Mammary epithelial cell (primary cell): ENCODE measurements around the gene TTC21A.

ENCODE experiments used
- EZH2 ChIP-seq: IDR thresholded peaks from 2 replicates; pipeline ENCODE4 v1.6.1; 2012; ENCODE audit warnings: low read length, inconsistent platforms, borderline replicate concordance
- TF ChIP-seq, protein P1 (sequence below), 2 donors: IDR thresholded peaks in 1 of 2; conservative IDR thresholded peaks in 1 of 2; 2 replicates each; pipeline ENCODE4 v1.5.1; 2011 to 2012; ENCODE audit warnings: inconsistent platforms in 2 of 2, low read length in 2 of 2, mild to moderate bottlenecking in 2 of 2, control low read depth in 1 of 2, low read depth in 1 of 2; ENCODE audit not compliant: insufficient read depth in 1 of 2; ENCODE audit errors: extremely low read depth in 1 of 2

DNA sequence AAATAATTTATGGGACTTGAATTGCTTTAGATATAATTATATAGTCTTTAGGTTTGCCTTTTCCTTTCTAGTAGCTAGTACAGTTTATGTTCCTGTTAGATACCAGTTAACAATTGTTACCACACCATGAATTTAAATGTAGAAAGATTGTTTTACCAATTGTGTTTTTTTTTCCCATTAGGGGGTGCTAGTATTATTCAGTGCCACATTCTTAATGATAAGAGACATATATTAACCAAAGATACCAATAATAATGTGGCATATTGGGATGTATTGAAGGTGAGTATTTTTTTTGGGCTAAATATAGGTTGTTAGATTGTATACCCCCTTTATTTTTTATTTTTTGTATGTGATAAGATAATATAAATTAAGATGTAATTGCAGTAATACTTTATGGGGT, 27.9 kb upstream of the TTC21A start:
- TF ChIP-seq, protein P1, sequence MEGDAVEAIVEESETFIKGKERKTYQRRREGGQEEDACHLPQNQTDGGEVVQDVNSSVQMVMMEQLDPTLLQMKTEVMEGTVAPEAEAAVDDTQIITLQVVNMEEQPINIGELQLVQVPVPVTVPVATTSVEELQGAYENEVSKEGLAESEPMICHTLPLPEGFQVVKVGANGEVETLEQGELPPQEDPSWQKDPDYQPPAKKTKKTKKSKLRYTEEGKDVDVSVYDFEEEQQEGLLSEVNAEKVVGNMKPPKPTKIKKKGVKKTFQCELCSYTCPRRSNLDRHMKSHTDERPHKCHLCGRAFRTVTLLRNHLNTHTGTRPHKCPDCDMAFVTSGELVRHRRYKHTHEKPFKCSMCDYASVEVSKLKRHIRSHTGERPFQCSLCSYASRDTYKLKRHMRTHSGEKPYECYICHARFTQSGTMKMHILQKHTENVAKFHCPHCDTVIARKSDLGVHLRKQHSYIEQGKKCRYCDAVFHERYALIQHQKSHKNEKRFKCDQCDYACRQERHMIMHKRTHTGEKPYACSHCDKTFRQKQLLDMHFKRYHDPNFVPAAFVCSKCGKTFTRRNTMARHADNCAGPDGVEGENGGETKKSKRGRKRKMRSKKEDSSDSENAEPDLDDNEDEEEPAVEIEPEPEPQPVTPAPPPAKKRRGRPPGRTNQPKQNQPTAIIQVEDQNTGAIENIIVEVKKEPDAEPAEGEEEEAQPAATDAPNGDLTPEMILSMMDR (conservative IDR thresholded peaks at IDR 0.05 in 1 of 2, IDR thresholded peaks at IDR 0.05 in 1 of 2; ENCODE audit: extremely low read depth in 1 of 2, insufficient read depth in 1 of 2, low read depth in 1 of 2, low read length in 2 of 2), result no peak
- no peak for TF ChIP-seq EZH2
